ENCODE measurements around the gene RNF40. TPM values are rescaled to one million over a fixed set of nuclear protein-coding genes. Genes with fewer than 3 reads are reported as not detected.

The RNF40 gene
- total RNA-seq, 1 experiment from 2014 or later, result 130 TPM

- CTCF ChIA-PET, result no interaction called here
- Mint-ChIP-seq H3K9me3 (ENCODE audit: low read depth, unreplicated experiment) (no peaks in the 10 kb centered on the region), H3K27me3 (ENCODE audit: unreplicated experiment) (no peaks in the 10 kb centered on the region), H3K4me1 (ENCODE audit: low read depth, unreplicated experiment) (no peaks in the 10 kb centered on the region), H3K27ac (ENCODE audit: unreplicated experiment) (no peak overlapping the region), H3K4me3 (ENCODE audit: low read depth, unreplicated experiment) (no peak overlapping the region), H3K36me3 (ENCODE audit: insufficient read depth, unreplicated experiment) (peaks cover 75% of the 10 kb centered on the region)
- BruUV-seq (replicated peaks), result no TSS peak
- no peak for TF ChIP-seq CTCF (IDR thresholded peaks at IDR 0.05; ENCODE audit: unreplicated experiment)
- no peak for DNase-seq
- intact Hi-C loops (cut with micrococcal nuclease; ENCODE audit: unreplicated experiment), result no loop called here
Measured at GRCh38 chr16:30721167-30721566, 41.0 kb upstream of the RNF40 start.

GRCh38 chr16:30721606-30722005 lies 40.5 kb upstream of the RNF40 start:
- no peak for TF ChIP-seq CTCF (IDR thresholded peaks at IDR 0.05; ENCODE audit: unreplicated experiment)
- no peak for DNase-seq
- Mint-ChIP-seq H3K9me3 (ENCODE audit: low read depth, unreplicated experiment) (no peaks in the 10 kb centered on the region), H3K27me3 (ENCODE audit: unreplicated experiment) (no peaks in the 10 kb centered on the region), H3K36me3 (ENCODE audit: insufficient read depth, unreplicated experiment) (peaks cover 72% of the 10 kb centered on the region), H3K4me3 (ENCODE audit: low read depth, unreplicated experiment) (no peak overlapping the region), H3K27ac (ENCODE audit: unreplicated experiment) (no peak overlapping the region), H3K4me1 (ENCODE audit: low read depth, unreplicated experiment) (no peaks in the 10 kb centered on the region)
- CTCF ChIA-PET, result no interaction called here
- BruUV-seq (replicated peaks), result no TSS peak
- intact Hi-C loops (cut with micrococcal nuclease; ENCODE audit: unreplicated experiment), result no loop called here

- H3K4me1 Mint-ChIP-seq (ENCODE audit: low read depth, unreplicated experiment), result no peaks in the 10 kb centered on the region
- CTCF ChIA-PET, result interaction anchor here (0.6 kb wide), 1 partner anchor 168 kb away, joined by 3 read pairs; no protein-coding TSS in a partner anchor
- peak overlapping the region; percentile 40 for H3K27ac Mint-ChIP-seq (ENCODE audit: unreplicated experiment)
- H3K36me3 Mint-ChIP-seq (ENCODE audit: insufficient read depth, unreplicated experiment), result peaks cover 73% of the 10 kb centered on the region
- no peaks in the 10 kb centered on the region for H3K27me3 Mint-ChIP-seq (ENCODE audit: unreplicated experiment)
- no TSS peak for BruUV-seq (replicated peaks)
- DNase-seq, result no peak
- TF ChIP-seq CTCF (IDR thresholded peaks at IDR 0.05; ENCODE audit: unreplicated experiment), result peak; percentile 17
- no peaks in the 10 kb centered on the region for H3K9me3 Mint-ChIP-seq (ENCODE audit: low read depth, unreplicated experiment)
- H3K4me3 Mint-ChIP-seq (ENCODE audit: low read depth, unreplicated experiment), result no peak overlapping the region
- intact Hi-C loops (cut with micrococcal nuclease; ENCODE audit: unreplicated experiment), result no loop called here
Measured at GRCh38 chr16:30722443-30722842, 39.7 kb upstream of the RNF40 start.

- intact Hi-C loops (cut with micrococcal nuclease; ENCODE audit: unreplicated experiment), result no loop called here
- Mint-ChIP-seq H3K4me3 (ENCODE audit: low read depth, unreplicated experiment) (no peak overlapping the region), H3K36me3 (ENCODE audit: insufficient read depth, unreplicated experiment) (peaks cover 73% of the 10 kb centered on the region), H3K27ac (ENCODE audit: unreplicated experiment) (no peak overlapping the region), H3K9me3 (ENCODE audit: low read depth, unreplicated experiment) (no peaks in the 10 kb centered on the region), H3K4me1 (ENCODE audit: low read depth, unreplicated experiment) (no peaks in the 10 kb centered on the region), H3K27me3 (ENCODE audit: unreplicated experiment) (no peaks in the 10 kb centered on the region)
- BruUV-seq (replicated peaks), result no TSS peak
- CTCF ChIA-PET, result no interaction called here
- TF ChIP-seq CTCF (IDR thresholded peaks at IDR 0.05; ENCODE audit: unreplicated experiment), result no peak
- DNase-seq, result no peak
Measured at GRCh38 chr16:30722916-30723315, 39.2 kb upstream of the RNF40 start.

All from Calu3 (cell line).